Uterus (tissue), 4 donors: ENCODE measurements around the gene AHCYL1. TPM values are rescaled to one million over a fixed set of nuclear protein-coding genes. Genes with fewer than 3 reads are reported as not detected.

ENCODE experiments used
- DNase-seq, 2 donors: peaks; one replicate each; pipeline ENCODE4 v3.0.0-alpha.2; 2019 to 2020
- H3K27ac ChIP-seq, 2 donors: fragments of 200-600 bp; sonication (generic); 1 replicate in 1 of 2; 2 replicates in 1 of 2; pipeline ENCODE4 v1.5.1; 2016 to 2018
- H3K27me3 ChIP-seq, 2 donors: fragments of 200-600 bp; sonication (generic); one replicate each; pipeline ENCODE4 v1.5.1; 2018 to 2019; ENCODE audit warnings: control low read depth in 1 of 2
- H3K36me3 ChIP-seq, 2 donors: fragments of 200-600 bp; sonication (generic); one replicate each; pipeline ENCODE4 v1.5.1; 2019; ENCODE audit warnings: control low read depth in 1 of 2
- H3K4me1 ChIP-seq, 2 donors: fragments of 200-600 bp; sonication (generic); one replicate each; pipeline ENCODE4 v1.5.1; 2018 to 2019; ENCODE audit warnings: control low read depth in 1 of 2
- H3K4me3 ChIP-seq, 2 donors: fragments of 200-600 bp; sonication (generic); 1 replicate in 1 of 2; 2 replicates in 1 of 2; pipeline ENCODE4 v1.5.1; 2018 to 2019; ENCODE audit warnings: mild to moderate bottlenecking in 1 of 2
- H3K9me3 ChIP-seq, 2 donors: fragments of 200-600 bp; sonication (generic); one replicate each; pipeline ENCODE4 v1.5.1; 2019; ENCODE audit warnings: control low read depth in 1 of 2
- POLR2A ChIP-seq, 2 donors: fragments of 450-650 bp; IDR thresholded peaks; one replicate each; pipeline ENCODE4 v1.6.1; 2016; ENCODE audit warnings: antibody characterized with exemption in 2 of 2, mild to moderate bottlenecking in 1 of 2, moderate library complexity in 1 of 2
- intact Hi-C: fragments of 100-400 bp; cut with DNase I; formaldehyde crosslinking; loops from one replicate; pipeline ENCODE4 v1.15.1; 2023; ENCODE audit warnings: low total_unique reads
- total RNA-seq, 4 donors: library from RNA; depleted of rRNA in 3 of 4; stranded (reverse); fragments of >200 nt in 3 of 4; gene quantifications; one replicate each; pipeline versions ENCODE4 v1.1.0 to v1.2.4, GENCODE V29; 2014 to 2023
- TF ChIP-seq, protein P1 (sequence below), 4 experiments: fragments of 200-600 bp in 2 of 4; fragments of 450-650 bp in 2 of 4; sonication (generic) in 2 of 4; IDR thresholded peaks; one replicate each; pipeline ENCODE4 v1.5.1; 2016 to 2019; ENCODE audit warnings: antibody characterized with exemption in 4 of 4, mild to moderate bottlenecking in 2 of 4, moderate library complexity in 1 of 4
- donor health status: DM: yes; HTN: yes; CAD: no.

The AHCYL1 gene
- total RNA-seq, 4 donors from 2014 or later = 51.2 to 183 (median 70.2) TPM

DNA sequence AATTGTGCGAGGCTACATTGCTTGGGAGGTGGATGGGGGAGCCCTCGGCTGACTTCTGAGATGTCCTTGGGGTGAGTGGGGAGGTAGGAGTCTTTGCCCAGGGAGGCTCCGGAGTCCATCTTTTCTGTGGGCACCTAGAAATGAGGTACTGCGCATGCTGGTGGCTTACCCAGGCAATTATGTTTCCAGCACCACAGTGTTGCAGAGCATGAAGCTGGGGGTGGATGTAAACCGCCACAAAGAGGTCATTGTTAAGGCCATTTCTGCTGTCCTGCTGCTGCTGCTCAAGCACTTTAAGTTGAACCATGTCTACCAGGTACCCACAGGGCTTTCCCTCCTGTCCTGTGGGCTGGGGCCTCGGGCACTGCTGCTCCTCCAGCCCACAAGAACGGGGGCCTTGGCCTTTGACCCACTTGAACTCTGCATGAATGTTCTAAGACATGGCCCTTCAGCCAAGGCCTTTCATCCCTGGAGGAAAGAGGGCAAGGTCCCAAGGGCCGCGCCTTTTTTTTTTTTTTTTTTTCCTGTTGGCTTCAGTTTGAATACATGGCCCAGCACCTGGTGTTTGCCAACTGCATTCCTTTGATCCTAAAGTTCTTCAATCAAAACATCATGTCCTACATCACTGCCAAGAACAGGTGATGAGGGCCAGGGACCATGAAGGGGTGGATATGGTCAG, 64.5 kb downstream of the AHCYL1 start:
- no peak overlapping the region for H3K27ac ChIP-seq
- DNase-seq = no peak
- no peak overlapping the region for H3K4me3 ChIP-seq
- intact Hi-C loops = no loop called here
- no peaks in the 10 kb centered on the region for H3K4me1 ChIP-seq
- H3K36me3 ChIP-seq = no peaks in the 10 kb centered on the region
- TF ChIP-seq, protein P1, sequence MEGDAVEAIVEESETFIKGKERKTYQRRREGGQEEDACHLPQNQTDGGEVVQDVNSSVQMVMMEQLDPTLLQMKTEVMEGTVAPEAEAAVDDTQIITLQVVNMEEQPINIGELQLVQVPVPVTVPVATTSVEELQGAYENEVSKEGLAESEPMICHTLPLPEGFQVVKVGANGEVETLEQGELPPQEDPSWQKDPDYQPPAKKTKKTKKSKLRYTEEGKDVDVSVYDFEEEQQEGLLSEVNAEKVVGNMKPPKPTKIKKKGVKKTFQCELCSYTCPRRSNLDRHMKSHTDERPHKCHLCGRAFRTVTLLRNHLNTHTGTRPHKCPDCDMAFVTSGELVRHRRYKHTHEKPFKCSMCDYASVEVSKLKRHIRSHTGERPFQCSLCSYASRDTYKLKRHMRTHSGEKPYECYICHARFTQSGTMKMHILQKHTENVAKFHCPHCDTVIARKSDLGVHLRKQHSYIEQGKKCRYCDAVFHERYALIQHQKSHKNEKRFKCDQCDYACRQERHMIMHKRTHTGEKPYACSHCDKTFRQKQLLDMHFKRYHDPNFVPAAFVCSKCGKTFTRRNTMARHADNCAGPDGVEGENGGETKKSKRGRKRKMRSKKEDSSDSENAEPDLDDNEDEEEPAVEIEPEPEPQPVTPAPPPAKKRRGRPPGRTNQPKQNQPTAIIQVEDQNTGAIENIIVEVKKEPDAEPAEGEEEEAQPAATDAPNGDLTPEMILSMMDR (IDR thresholded peaks at IDR 0.05) = no peak
- no peak for TF ChIP-seq POLR2A (IDR thresholded peaks at IDR 0.05)
- H3K9me3 ChIP-seq = no peaks in the 10 kb centered on the region
- H3K27me3 ChIP-seq = no peaks in the 10 kb centered on the region

GRCh38 chr1:110049801-110050601, 65.4 kb downstream of the AHCYL1 start:
- H3K27me3 ChIP-seq = no peaks in the 10 kb centered on the region
- H3K36me3 ChIP-seq = no peaks in the 10 kb centered on the region
- intact Hi-C loops = loop anchor here (5.0 kb wide), 1 partner anchor 57 kb away; no protein-coding TSS in a partner anchor
- no peaks in the 10 kb centered on the region for H3K9me3 ChIP-seq
- H3K4me1 ChIP-seq = no peaks in the 10 kb centered on the region
- H3K4me3 ChIP-seq = no peak overlapping the region
- TF ChIP-seq POLR2A (IDR thresholded peaks at IDR 0.05) = no peak
- TF ChIP-seq, protein P1 (IDR thresholded peaks at IDR 0.05) = no peak
- no peak for DNase-seq
- no peak overlapping the region for H3K27ac ChIP-seq

- no peaks in the 10 kb centered on the region for H3K27me3 ChIP-seq
- no peak for DNase-seq
- H3K27ac ChIP-seq = no peak overlapping the region
- H3K4me3 ChIP-seq = no peak overlapping the region
- TF ChIP-seq, protein P1 (IDR thresholded peaks at IDR 0.05) = no peak
- TF ChIP-seq POLR2A (IDR thresholded peaks at IDR 0.05) = no peak
- no peaks in the 10 kb centered on the region for H3K9me3 ChIP-seq
- no peaks in the 10 kb centered on the region for H3K4me1 ChIP-seq
- intact Hi-C loops = loop anchor here (5.0 kb wide), 1 partner anchor 57 kb away; no protein-coding TSS in a partner anchor
- H3K36me3 ChIP-seq = no peaks in the 10 kb centered on the region
Observed at GRCh38 chr1:110050602-110051261, 66.2 kb downstream of the AHCYL1 start.

- intact Hi-C loops = loop anchor here (5.0 kb wide), 1 partner anchor 56 kb away; no protein-coding TSS in a partner anchor
- H3K9me3 ChIP-seq = no peaks in the 10 kb centered on the region
- no peak overlapping the region for H3K4me3 ChIP-seq
- H3K4me1 ChIP-seq = no peaks in the 10 kb centered on the region
- no peak overlapping the region for H3K27ac ChIP-seq
- no peaks in the 10 kb centered on the region for H3K36me3 ChIP-seq
- DNase-seq = no peak
- TF ChIP-seq, protein P1 (IDR thresholded peaks at IDR 0.05) = no peak
- TF ChIP-seq POLR2A (IDR thresholded peaks at IDR 0.05) = no peak
- H3K27me3 ChIP-seq = no peaks in the 10 kb centered on the region
Observed at GRCh38 chr1:110051262-110051648, 66.7 kb downstream of the AHCYL1 start.
